ENCODE results near the gene POU3F1. TPM values are rescaled to one million over a fixed set of nuclear protein-coding genes. Genes with fewer than 3 reads are reported as not detected.

Gene POU3F1
- total RNA-seq, 1 donor from 2014 or later = not detected

DNA sequence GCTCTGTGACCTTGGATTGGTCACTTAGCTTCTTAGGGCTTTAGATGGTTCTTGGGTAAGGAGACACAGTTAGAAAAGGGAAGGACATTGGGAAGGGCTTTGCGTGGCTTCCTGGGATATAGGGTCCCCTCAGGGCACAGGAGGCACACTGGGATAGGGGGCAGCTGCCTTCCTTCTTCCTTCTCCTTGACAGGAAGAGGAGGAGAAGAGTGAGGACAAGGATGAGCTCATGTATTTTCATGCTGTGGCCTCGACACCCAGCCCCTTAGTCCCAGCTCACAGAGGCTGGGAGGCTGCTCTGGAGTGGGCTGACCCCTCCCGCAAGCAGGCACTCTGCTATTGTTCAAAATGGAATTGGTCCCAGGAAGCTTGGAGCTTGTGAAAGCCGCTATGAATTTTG, 45.7 kb upstream of the POU3F1 start:
- intact Hi-C loops (cut with DNase I) = no loop called here
- Histone ChIP-seq H3K27me3 (no peaks in the 10 kb centered on the region), H3K9me3 (no peaks in the 10 kb centered on the region), H3K4me3 (no peak overlapping the region), H3K36me3 (no peaks in the 10 kb centered on the region), H3K27ac (no peak overlapping the region), H3K4me1 (no peaks in the 10 kb centered on the region)
- TF ChIP-seq, protein P1, sequence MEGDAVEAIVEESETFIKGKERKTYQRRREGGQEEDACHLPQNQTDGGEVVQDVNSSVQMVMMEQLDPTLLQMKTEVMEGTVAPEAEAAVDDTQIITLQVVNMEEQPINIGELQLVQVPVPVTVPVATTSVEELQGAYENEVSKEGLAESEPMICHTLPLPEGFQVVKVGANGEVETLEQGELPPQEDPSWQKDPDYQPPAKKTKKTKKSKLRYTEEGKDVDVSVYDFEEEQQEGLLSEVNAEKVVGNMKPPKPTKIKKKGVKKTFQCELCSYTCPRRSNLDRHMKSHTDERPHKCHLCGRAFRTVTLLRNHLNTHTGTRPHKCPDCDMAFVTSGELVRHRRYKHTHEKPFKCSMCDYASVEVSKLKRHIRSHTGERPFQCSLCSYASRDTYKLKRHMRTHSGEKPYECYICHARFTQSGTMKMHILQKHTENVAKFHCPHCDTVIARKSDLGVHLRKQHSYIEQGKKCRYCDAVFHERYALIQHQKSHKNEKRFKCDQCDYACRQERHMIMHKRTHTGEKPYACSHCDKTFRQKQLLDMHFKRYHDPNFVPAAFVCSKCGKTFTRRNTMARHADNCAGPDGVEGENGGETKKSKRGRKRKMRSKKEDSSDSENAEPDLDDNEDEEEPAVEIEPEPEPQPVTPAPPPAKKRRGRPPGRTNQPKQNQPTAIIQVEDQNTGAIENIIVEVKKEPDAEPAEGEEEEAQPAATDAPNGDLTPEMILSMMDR (IDR thresholded peaks at IDR 0.05) = no peak
- TF ChIP-seq POLR2A (IDR thresholded peaks at IDR 0.05) (no peak), POLR2AphosphoS5 (IDR thresholded peaks at IDR 0.05; ENCODE audit: insufficient read depth in 1 of 2, low read depth in 1 of 2) (no peak)
- DNase-seq (ENCODE audit: extremely low spot score in 2 of 2) = no peak

DNA sequence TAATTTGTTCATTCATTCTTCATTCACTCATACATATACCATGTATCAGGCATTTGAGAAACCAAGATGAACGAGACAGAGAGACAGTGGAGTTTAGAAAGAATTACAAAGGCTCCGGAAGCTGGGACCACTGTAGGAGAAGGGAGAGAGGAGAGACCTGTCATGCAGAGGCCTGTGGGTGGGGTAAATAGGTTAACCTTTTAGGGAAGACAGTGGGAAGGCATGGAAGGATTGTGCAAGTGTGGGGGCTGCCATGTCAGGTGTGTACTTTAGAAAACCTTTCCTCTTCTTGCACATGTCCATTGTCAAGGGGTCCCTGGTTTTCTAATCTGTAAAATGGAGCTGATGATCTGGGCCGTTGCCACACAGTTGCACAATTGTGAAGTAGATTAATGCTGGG, 44.2 kb upstream of the POU3F1 start:
- Histone ChIP-seq H3K36me3 (no peaks in the 10 kb centered on the region), H3K9me3 (no peaks in the 10 kb centered on the region), H3K4me1 (no peaks in the 10 kb centered on the region), H3K4me3 (no peak overlapping the region), H3K27ac (no peak overlapping the region), H3K27me3 (no peaks in the 10 kb centered on the region)
- no peak for DNase-seq (ENCODE audit: extremely low spot score in 2 of 2)
- intact Hi-C loops (cut with DNase I) = no loop called here
- no peak for TF ChIP-seq POLR2AphosphoS5 (IDR thresholded peaks at IDR 0.05; ENCODE audit: insufficient read depth in 1 of 2, low read depth in 1 of 2)
- TF ChIP-seq, protein P1 (IDR thresholded peaks at IDR 0.05) = no peak
- TF ChIP-seq POLR2A (IDR thresholded peaks at IDR 0.05) = no peak

DNA sequence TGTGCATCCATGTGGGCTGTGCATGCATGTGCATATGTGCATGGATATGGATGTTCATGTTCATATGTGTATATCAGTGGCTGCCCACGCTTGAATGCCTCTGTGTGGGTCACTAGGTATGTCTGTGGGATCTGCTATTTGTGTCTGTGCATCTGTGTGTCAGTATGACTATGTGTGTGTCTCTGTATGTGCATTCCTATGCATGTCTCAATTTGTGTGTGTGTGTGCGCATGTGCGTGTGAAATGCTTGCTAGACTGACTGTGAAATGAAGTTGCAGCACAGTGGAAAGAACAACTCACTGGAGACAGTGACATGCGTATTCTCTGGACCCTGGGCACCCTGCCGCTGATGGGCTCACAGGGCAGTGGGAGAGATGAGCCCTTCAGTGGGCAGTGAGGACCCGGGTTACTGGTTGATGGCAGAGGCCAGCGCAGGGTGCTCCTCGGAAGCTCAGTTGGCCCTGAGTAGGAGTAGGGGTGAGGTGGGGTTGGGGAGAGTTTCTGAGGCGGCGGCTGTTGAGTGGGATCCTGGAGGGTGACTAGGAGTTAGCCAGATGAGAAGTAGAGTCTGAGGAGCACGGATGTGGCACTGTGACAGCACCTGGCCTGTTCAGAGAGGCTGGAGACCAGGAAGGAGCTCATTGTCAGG, 43.2 kb upstream of the POU3F1 start:
- Histone ChIP-seq H3K36me3 (no peaks in the 10 kb centered on the region), H3K27me3 (no peaks in the 10 kb centered on the region), H3K9me3 (no peaks in the 10 kb centered on the region), H3K4me1 (no peaks in the 10 kb centered on the region), H3K27ac (no peak overlapping the region), H3K4me3 (no peak overlapping the region)
- no peak for TF ChIP-seq POLR2AphosphoS5 (IDR thresholded peaks at IDR 0.05; ENCODE audit: insufficient read depth in 1 of 2, low read depth in 1 of 2)
- no peak for TF ChIP-seq POLR2A (IDR thresholded peaks at IDR 0.05)
- TF ChIP-seq, protein P1 (IDR thresholded peaks at IDR 0.05) = no peak
- no peak for DNase-seq (ENCODE audit: extremely low spot score in 2 of 2)
- intact Hi-C loops (cut with DNase I) = no loop called here

DNA sequence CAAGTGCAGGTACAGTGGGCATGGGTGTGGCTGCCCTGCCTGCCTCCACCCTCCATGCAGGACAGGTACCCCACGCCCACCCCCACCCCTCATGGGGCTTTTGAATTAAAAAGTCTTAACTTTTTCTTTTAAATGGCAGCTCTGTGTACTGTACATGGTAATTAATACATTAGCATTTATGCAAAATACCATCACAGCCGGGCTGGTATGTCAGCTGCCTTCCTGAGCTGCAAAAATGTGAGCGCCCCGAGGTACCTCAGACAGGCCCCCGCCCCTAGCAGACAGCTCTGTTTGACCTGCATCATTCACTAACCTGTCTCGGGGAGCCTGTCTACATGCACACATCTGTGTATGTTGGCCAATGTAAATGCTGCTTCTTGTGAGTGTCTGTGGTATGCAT, 42.2 kb upstream of the POU3F1 start:
- no peaks in the 10 kb centered on the region for H3K36me3 ChIP-seq
- TF ChIP-seq, protein P1 (IDR thresholded peaks at IDR 0.05) = no peak
- TF ChIP-seq POLR2A (IDR thresholded peaks at IDR 0.05) = no peak
- no peak for TF ChIP-seq POLR2AphosphoS5 (IDR thresholded peaks at IDR 0.05; ENCODE audit: insufficient read depth in 1 of 2, low read depth in 1 of 2)
- no peaks in the 10 kb centered on the region for H3K4me1 ChIP-seq
- no peak for DNase-seq (ENCODE audit: extremely low spot score in 2 of 2)
- no peak overlapping the region for H3K27ac ChIP-seq
- no peaks in the 10 kb centered on the region for H3K9me3 ChIP-seq
- intact Hi-C loops (cut with DNase I) = no loop called here
- no peak overlapping the region for H3K4me3 ChIP-seq
- no peaks in the 10 kb centered on the region for H3K27me3 ChIP-seq

DNA sequence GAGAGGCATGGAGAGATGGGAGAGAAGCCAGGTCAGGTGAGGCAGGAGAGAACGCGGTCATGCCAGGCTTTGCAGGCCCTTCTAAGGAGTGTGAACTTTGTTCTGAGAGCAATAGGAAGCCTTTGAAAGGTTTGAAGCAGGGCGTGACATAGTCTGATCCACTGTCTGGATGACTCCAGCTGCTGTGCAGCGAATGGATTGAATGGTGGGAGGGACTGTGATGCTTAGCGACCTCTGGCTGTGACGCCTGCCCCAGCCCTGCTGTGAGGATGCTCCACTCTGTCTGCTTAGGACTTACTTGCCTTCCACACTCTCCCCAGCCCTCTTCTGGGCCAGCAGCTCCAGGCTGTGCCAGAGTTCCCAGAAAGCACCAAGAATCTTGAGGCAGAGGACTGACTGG, 41.8 kb upstream of the POU3F1 start:
- H3K27me3 ChIP-seq = no peaks in the 10 kb centered on the region
- intact Hi-C loops (cut with DNase I) = no loop called here
- TF ChIP-seq POLR2AphosphoS5 (IDR thresholded peaks at IDR 0.05; ENCODE audit: insufficient read depth in 1 of 2, low read depth in 1 of 2) = no peak

More for the DNA sequence above, 41.8 kb upstream of the POU3F1 start:
- DNase-seq (ENCODE audit: extremely low spot score in 2 of 2) = no peak
- Histone ChIP-seq H3K9me3 (no peaks in the 10 kb centered on the region), H3K4me1 (no peaks in the 10 kb centered on the region), H3K4me3 (no peak overlapping the region), H3K36me3 (no peaks in the 10 kb centered on the region), H3K27ac (no peak overlapping the region)

Data from vagina (tissue), 2 donors.